Osteoblast (primary cell): Measurements from ENCODE around the gene PTBP1. TPM values are rescaled to one million over a fixed set of nuclear protein-coding genes. Genes with fewer than 3 reads are reported as not detected.

Source experiments
- DNase-seq: peaks from one replicate; pipeline ENCODE4 v3.0.0; 2011; ENCODE audit warnings: low spot score, mixed read lengths; ENCODE audit not compliant: insufficient read length; ENCODE audit errors: missing footprints
- H2AFZ ChIP-seq: 2 replicates; pipeline ENCODE4 v1.6.0; 2011; ENCODE audit warnings: mild to moderate bottlenecking, low read length
- H3K27ac ChIP-seq: 2 replicates; pipeline ENCODE4 v1.5.1; 2011; ENCODE audit warnings: mild to moderate bottlenecking, low read depth, low read length, moderate library complexity
- H3K27me3 ChIP-seq: 2 replicates; pipeline ENCODE4 v1.6.0; 2012; ENCODE audit warnings: mild to moderate bottlenecking, control low read depth, inconsistent platforms, low read length, moderate library complexity; ENCODE audit not compliant: insufficient read depth
- H3K36me3 ChIP-seq: 2 replicates; pipeline ENCODE4 v1.5.1; 2011; ENCODE audit warnings: mild to moderate bottlenecking, low read length, control low read depth, moderate library complexity; ENCODE audit not compliant: insufficient read depth
- H3K4me1 ChIP-seq: 2 replicates; pipeline ENCODE4 v1.5.1; 2011; ENCODE audit warnings: mild to moderate bottlenecking, low read length, control low read depth, moderate library complexity; ENCODE audit not compliant: insufficient read depth
- H3K4me2 ChIP-seq: 2 replicates; pipeline ENCODE4 v1.6.0; 2011; ENCODE audit warnings: mild to moderate bottlenecking, low read length; ENCODE audit not compliant: insufficient read depth
- H3K4me3 ChIP-seq: fragments of 200-600 bp; sonication (generic); 3 replicates; pipeline ENCODE4 v1.5.1; 2012; ENCODE audit warnings: mild to moderate bottlenecking, low read length, inconsistent platforms; ENCODE audit not compliant: insufficient read depth
- H3K79me2 ChIP-seq: 2 replicates; pipeline ENCODE4 v1.6.0; 2012; ENCODE audit warnings: mild to moderate bottlenecking, low read length, control low read depth, inconsistent platforms; ENCODE audit not compliant: insufficient read depth
- H3K9me3 ChIP-seq: 2 replicates; pipeline ENCODE4 v1.5.1; 2011; ENCODE audit warnings: low read depth, low read length, control low read depth
- H4K20me1 ChIP-seq: 2 replicates; pipeline ENCODE4 v1.6.0; 2012; ENCODE audit warnings: mild to moderate bottlenecking, low read length, control low read depth; ENCODE audit not compliant: insufficient read depth
- CTCF ChIP-seq: IDR thresholded peaks from 2 replicates; pipeline ENCODE4 v1.5.1; 2011; ENCODE audit warnings: mild to moderate bottlenecking, low read depth, low read length, moderate library complexity; ENCODE audit errors: extremely low read depth
- total RNA-seq: library from RNA; depleted of rRNA; stranded (reverse); fragments of >200 nt; gene quantifications from 2 replicates; pipeline ENCODE4 v1.2.3, GENCODE V29; 2012

Gene PTBP1
- total RNA-seq, 1 donor = 106 TPM

- Histone ChIP-seq H3K4me3 (peak overlapping the region; percentile 59), H3K4me1 (peaks cover 18% of the 10 kb centered on the region), H3K79me2 (no peaks in the 10 kb centered on the region), H3K36me3 (no peaks in the 10 kb centered on the region), H3K27ac (peak overlapping the region; percentile 17), H3K4me2 (peak overlapping the region; percentile 80), H3K9me3 (no peaks in the 10 kb centered on the region), H4K20me1 (no peaks in the 10 kb centered on the region), H3K27me3 (no peaks in the 10 kb centered on the region), H2AFZ (peak overlapping the region; percentile 71)
- peak; percentile 95 for DNase-seq
- TF ChIP-seq CTCF = no peak
These were observed 14.9 kb upstream of the PTBP1 start for GRCh38 chr19:782185-782877.

- no peaks in the 10 kb centered on the region for H4K20me1 ChIP-seq
- no peaks in the 10 kb centered on the region for H3K9me3 ChIP-seq
- H3K27ac ChIP-seq = peak overlapping the region; percentile 17
- no peaks in the 10 kb centered on the region for H3K79me2 ChIP-seq
- peak overlapping the region; percentile 80 for H3K4me2 ChIP-seq
- no peak for TF ChIP-seq CTCF
- H3K4me1 ChIP-seq = peaks cover 18% of the 10 kb centered on the region
- no peaks in the 10 kb centered on the region for H3K36me3 ChIP-seq
- no peaks in the 10 kb centered on the region for H3K27me3 ChIP-seq
- peak overlapping the region; percentile 71 for H2AFZ ChIP-seq
- peak; percentile 26 for DNase-seq
- H3K4me3 ChIP-seq = peak overlapping the region; percentile 59
These were observed 14.2 kb upstream of the PTBP1 start for GRCh38 chr19:782878-783668.

GRCh38 chr19:784541-784940 lies 12.7 kb upstream of the PTBP1 start:
- DNase-seq = peak; percentile 14
- H3K79me2 ChIP-seq = no peaks in the 10 kb centered on the region
- no peak for TF ChIP-seq CTCF
- H3K4me2 ChIP-seq = no peak overlapping the region
- H4K20me1 ChIP-seq = no peaks in the 10 kb centered on the region
- no peaks in the 10 kb centered on the region for H3K9me3 ChIP-seq
- no peak overlapping the region for H2AFZ ChIP-seq
- H3K27ac ChIP-seq = no peak overlapping the region
- H3K4me1 ChIP-seq = peaks cover 21% of the 10 kb centered on the region
- H3K27me3 ChIP-seq = no peaks in the 10 kb centered on the region
- no peak overlapping the region for H3K4me3 ChIP-seq
- H3K36me3 ChIP-seq = no peaks in the 10 kb centered on the region

DNA sequence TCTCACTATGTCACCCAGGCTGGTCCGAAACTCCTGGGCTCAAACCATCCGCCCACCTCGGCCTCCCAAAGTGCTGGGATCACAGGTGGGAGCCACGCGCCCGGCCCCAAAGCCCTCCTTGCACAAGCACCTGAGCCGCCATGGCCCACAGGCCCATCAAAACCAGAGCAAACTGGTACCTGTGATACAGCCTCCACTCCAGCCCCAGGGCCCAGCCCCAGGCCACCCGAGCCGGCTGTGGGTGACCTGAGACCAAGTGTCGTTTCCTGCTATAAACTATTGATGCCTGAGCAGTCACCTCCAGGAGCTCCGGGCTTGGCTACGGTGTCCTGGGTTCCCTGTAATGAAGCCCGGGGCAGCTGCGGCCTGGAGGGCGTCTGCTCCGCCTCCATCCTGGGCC lies 9.7 kb upstream of the PTBP1 start:
- Histone ChIP-seq H3K79me2 (no peaks in the 10 kb centered on the region), H3K4me1 (peaks cover 18% of the 10 kb centered on the region), H3K36me3 (no peaks in the 10 kb centered on the region), H4K20me1 (no peaks in the 10 kb centered on the region), H2AFZ (no peak overlapping the region), H3K9me3 (no peaks in the 10 kb centered on the region), H3K4me2 (no peak overlapping the region), H3K4me3 (no peak overlapping the region), H3K27me3 (no peaks in the 10 kb centered on the region), H3K27ac (no peak overlapping the region)
- no peak for TF ChIP-seq CTCF
- peak; percentile 32 for DNase-seq
